Measurements from ENCODE around the gene CCDC50. TPM values are rescaled to one million over a fixed set of nuclear protein-coding genes. Genes with fewer than 3 reads are reported as not detected.

The CCDC50 gene
- total and polyA plus RNA-seq, 7 donors = 20.8 to 128 (median 103) TPM

GRCh38 chr3:191376516-191377141 lies 47.4 kb downstream of the CCDC50 start:
- Histone ChIP-seq H3K27me3 (no peaks in the 10 kb centered on the region), H3K4me1 (peaks cover 0 to 45% (median 39%) of the 10 kb centered on the region in 4 donors), H3K4me3 (no peak overlapping the region), H3K9me3 (no peaks in the 10 kb centered on the region), H3K27ac (peak overlapping the region; percentile 57 to 75 (median 65)), H3K36me3 (peaks cover 6 to 33% (median 11%) of the 10 kb centered on the region in 4 donors)
- intact Hi-C loops (cut with DNase I) = loop anchor here (5.0 to 10.0 kb wide), 2 partner anchors 44 to 132 kb away; partner anchors contain the start of gene UTS2B
- DNase-seq = no peak
- peak in 2 of 4 donors; percentile 16 to 44 for TF ChIP-seq POLR2AphosphoS5 (IDR thresholded peaks at IDR 0.05)
- TF ChIP-seq EP300 (IDR thresholded peaks at IDR 0.05) = no peak
- WGBS, 2 donors = 36 to 62% methylated on average over 7 of the region's 7 CpGs

- DNase-seq = no peak
- intact Hi-C loops (cut with DNase I) = loop anchor here (5.0 to 10.0 kb wide), 2 partner anchors 46 to 133 kb away; partner anchors contain the start of gene UTS2B
- Histone ChIP-seq H3K27me3 (no peaks in the 10 kb centered on the region), H3K4me1 (peaks cover 0 to 44% (median 34%) of the 10 kb centered on the region in 4 donors), H3K27ac (peak overlapping the region in 1 of 4 donors; percentile 75), H3K36me3 (peaks cover 8 to 44% (median 13%) of the 10 kb centered on the region in 4 donors), H3K4me3 (no peak overlapping the region), H3K9me3 (no peaks in the 10 kb centered on the region)
- no peak for TF ChIP-seq POLR2A (IDR thresholded peaks at IDR 0.05)
- no peak for TF ChIP-seq POLR2AphosphoS5 (IDR thresholded peaks at IDR 0.05)
- no peak for TF ChIP-seq EP300 (IDR thresholded peaks at IDR 0.05)
- TF ChIP-seq CTCF (IDR thresholded peaks at IDR 0.05) = no peak
Measured at GRCh38 chr3:191378142-191378812, 49.1 kb downstream of the CCDC50 start.

GRCh38 chr3:191379446-191379845 lies 50.3 kb downstream of the CCDC50 start:
- intact Hi-C loops (cut with DNase I) = loop anchor here (5.0 to 10.0 kb wide), 2 partner anchors 47 to 135 kb away; partner anchors contain the start of gene UTS2B
- Histone ChIP-seq H3K4me3 (no peak overlapping the region), H3K4me1 (peaks cover 0 to 38% (median 31%) of the 10 kb centered on the region in 4 donors), H3K27me3 (no peaks in the 10 kb centered on the region), H3K9me3 (no peaks in the 10 kb centered on the region), H3K27ac (no peak overlapping the region), H3K36me3 (peaks cover 8 to 53% (median 13%) of the 10 kb centered on the region in 4 donors)
- DNase-seq = no peak
- WGBS, 2 donors = 73 to 88% methylated on average over 2 of the region's 2 CpGs
- TF ChIP-seq POLR2AphosphoS5 (IDR thresholded peaks at IDR 0.05) (no peak), CTCF (IDR thresholded peaks at IDR 0.05) (no peak), EP300 (IDR thresholded peaks at IDR 0.05) (no peak), POLR2A (IDR thresholded peaks at IDR 0.05) (no peak)

GRCh38 chr3:191380001-191380400 lies 50.8 kb downstream of the CCDC50 start:
- peaks cover 8 to 48% (median 13%) of the 10 kb centered on the region in 4 donors for H3K36me3 ChIP-seq
- TF ChIP-seq EP300 (IDR thresholded peaks at IDR 0.05) (no peak), POLR2AphosphoS5 (IDR thresholded peaks at IDR 0.05) (no peak), POLR2A (IDR thresholded peaks at IDR 0.05) (no peak), CTCF (IDR thresholded peaks at IDR 0.05) (no peak)
- peaks cover 0 to 38% (median 31%) of the 10 kb centered on the region in 4 donors for H3K4me1 ChIP-seq
- H3K9me3 ChIP-seq = no peaks in the 10 kb centered on the region
- DNase-seq = no peak
- H3K27ac ChIP-seq = no peak overlapping the region
- intact Hi-C loops (cut with DNase I) = no loop called here
- H3K4me3 ChIP-seq = no peak overlapping the region
- WGBS, 2 donors = 83 to 89% methylated on average over 2 of the region's 2 CpGs
- no peaks in the 10 kb centered on the region for H3K27me3 ChIP-seq

GRCh38 chr3:191381303-191381702 lies 52.1 kb downstream of the CCDC50 start:
- intact Hi-C loops (cut with DNase I) = no loop called here
- WGBS, 2 donors = 90 to 97% methylated on average over 7 of the region's 7 CpGs

More at GRCh38 chr3:191381303-191381702, 52.1 kb downstream of the CCDC50 start:
- TF ChIP-seq CTCF (IDR thresholded peaks at IDR 0.05) = no peak
- no peak for TF ChIP-seq POLR2AphosphoS5 (IDR thresholded peaks at IDR 0.05)
- no peak for TF ChIP-seq EP300 (IDR thresholded peaks at IDR 0.05)
- TF ChIP-seq POLR2A (IDR thresholded peaks at IDR 0.05) = no peak
- peaks cover 8 to 43% (median 13%) of the 10 kb centered on the region in 4 donors for H3K36me3 ChIP-seq
- peaks cover 0 to 33% (median 28%) of the 10 kb centered on the region in 4 donors for H3K4me1 ChIP-seq
- no peaks in the 10 kb centered on the region for H3K27me3 ChIP-seq
- no peaks in the 10 kb centered on the region for H3K9me3 ChIP-seq
- DNase-seq = no peak
- H3K27ac ChIP-seq = no peak overlapping the region
- no peak overlapping the region for H3K4me3 ChIP-seq
